Suprapubic skin (tissue), 3 donors: ENCODE data around the gene H19.

Source experiments
- CTCF ChIP-seq, 2 donors: fragments of 200-600 bp in 1 of 2; fragments of 450-650 bp in 1 of 2; sonication (generic) in 1 of 2; IDR thresholded peaks; one replicate each; pipeline ENCODE4 v1.5.1; 2016 to 2019; ENCODE audit warnings: antibody characterized with exemption in 2 of 2, mild to moderate bottlenecking in 1 of 2, moderate library complexity in 1 of 2
- POLR2AphosphoS5 ChIP-seq, 3 donors: sonication (generic); formaldehyde crosslinking; IDR thresholded peaks; one replicate each; pipeline ENCODE4 v1.6.1; 2017; ENCODE audit warnings: antibody characterized with exemption in 3 of 3

DNA sequence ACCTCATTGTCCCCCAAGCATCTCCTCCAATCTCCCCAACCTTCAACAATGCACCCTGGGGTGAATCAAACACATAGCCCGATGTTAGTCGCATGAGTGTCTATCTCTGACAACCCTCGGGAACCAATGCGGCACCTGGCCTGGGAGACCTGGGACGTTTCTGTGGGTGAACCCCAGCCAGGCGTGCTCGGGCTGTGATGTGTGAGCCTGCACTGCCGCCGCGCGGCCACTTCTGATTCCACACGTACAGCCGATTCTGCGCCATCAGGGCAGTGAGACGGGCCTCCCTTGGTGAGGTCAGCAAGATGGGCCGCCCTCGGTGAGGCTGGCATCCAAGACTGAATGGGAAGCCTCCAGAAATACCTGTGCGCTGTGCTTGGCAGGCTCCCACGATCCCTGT lies 5.2 kb upstream of the H19 start:
- TF ChIP-seq CTCF (IDR thresholded peaks at IDR 0.05) (no peak), POLR2AphosphoS5 (IDR thresholded peaks at IDR 0.05) (no peak)
